ENCODE results near the gene SPRY4.

DNA sequence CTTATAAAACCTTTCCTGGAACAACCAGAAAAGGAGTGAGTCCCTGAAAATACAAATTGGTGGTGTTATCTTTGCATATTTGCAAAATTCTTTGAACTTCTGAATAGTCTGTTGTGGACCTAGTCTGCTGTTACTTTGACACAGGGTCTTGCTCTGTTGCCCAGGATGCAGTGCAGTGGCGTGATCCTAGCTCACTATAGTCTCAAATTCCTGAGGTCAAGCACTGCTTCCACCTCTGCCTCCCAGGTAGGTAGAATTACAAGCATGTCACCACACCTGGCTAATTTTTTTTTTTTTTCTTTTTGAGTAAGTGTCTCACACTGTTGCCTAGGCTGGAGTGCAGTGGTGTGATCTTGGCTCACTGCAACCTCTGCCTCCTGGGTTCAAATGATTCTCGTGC lies 43.7 kb upstream of the SPRY4 start:
- TF ChIP-seq, protein P1, sequence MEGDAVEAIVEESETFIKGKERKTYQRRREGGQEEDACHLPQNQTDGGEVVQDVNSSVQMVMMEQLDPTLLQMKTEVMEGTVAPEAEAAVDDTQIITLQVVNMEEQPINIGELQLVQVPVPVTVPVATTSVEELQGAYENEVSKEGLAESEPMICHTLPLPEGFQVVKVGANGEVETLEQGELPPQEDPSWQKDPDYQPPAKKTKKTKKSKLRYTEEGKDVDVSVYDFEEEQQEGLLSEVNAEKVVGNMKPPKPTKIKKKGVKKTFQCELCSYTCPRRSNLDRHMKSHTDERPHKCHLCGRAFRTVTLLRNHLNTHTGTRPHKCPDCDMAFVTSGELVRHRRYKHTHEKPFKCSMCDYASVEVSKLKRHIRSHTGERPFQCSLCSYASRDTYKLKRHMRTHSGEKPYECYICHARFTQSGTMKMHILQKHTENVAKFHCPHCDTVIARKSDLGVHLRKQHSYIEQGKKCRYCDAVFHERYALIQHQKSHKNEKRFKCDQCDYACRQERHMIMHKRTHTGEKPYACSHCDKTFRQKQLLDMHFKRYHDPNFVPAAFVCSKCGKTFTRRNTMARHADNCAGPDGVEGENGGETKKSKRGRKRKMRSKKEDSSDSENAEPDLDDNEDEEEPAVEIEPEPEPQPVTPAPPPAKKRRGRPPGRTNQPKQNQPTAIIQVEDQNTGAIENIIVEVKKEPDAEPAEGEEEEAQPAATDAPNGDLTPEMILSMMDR (conservative IDR thresholded peaks at IDR 0.05) = no peak
- no peak for TF ChIP-seq ZFX (IDR thresholded peaks at IDR 0.05)

Data from C4-2B (cell line).